ENCODE data around the gene ACTL6B. TPM values are rescaled to one million over a fixed set of nuclear protein-coding genes. Genes with fewer than 3 reads are reported as not detected.
"Not testable (repeated sequence)": the region's sequence is repeated elsewhere in the genome, so short reads cannot be mapped to it uniquely, and the experiment has no call there.

ACTL6B gene
- total RNA-seq (2014; rRNA removed; shearing (Covaris generic); ENCODE audit: low replicate concordance): not detected in 2 replicates

DNA sequence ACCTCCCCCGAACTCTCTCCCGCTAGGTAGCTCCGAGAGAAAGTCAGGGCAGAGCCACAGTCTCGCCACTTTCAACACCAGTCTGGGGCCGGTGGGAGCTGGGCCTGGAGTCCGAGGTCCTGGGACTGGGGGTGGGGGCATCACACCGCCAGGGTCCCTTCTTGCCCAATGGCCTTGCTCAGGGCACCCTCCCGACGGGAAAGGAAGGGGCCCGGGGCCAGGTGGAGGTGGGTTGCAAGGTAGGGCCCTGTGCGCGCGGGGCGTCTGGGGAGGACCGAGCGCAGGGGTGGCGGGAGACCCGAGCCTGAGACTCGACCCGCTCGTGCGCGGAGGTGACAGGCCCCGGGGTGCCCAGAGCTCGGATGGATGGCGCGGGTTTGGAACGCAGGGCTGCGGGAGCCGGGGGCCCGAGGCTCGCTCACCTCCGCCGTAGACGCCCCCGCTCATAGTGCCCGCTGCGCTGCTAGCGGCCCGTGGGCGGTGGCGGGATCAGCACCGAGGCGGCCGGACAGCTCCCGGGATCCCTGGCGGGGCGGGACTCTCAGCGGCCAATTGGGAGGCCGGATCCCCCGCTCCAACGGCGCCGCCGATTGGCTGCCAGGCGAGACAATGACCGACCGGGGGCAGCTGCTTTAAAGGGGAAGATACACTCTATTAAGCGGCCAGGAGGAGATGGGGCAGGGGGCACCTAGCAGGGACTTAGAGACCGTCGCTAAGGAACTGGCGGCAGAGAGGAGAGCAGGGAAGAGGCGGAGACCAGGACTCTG is at the start of gene ACTL6B:
Gene ACTL6B (minus strand): TSS at position 541 of the 767 bp plus-strand sequence. CDS start 94 bp downstream, at position 447.
- DNase-seq: no peak
- H3K4me1 ChIP-seq (ENCODE audit: low read length): no peaks in the 10 kb centered on the region

DNA sequence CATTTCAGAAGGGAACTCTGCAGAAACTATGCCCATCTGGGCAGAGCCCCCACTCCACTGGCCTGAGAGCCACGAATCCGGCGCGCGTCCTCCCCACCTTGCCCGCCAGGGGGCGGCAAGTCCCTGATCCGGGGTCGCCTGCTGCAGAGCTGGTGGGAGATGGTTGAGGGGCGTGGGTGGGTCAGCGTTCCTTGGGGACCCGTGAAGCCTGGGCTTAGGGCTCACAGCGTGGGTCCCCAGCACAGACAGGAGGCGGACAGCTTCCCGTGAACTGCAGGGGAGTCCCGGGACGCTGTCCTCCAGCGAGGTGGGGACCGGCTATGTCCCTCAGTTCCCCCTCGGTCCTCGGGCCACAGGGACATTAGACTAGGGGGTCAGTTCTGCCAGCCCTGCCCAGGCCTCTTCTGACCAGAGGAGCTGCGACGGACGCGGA is 49.1 kb upstream of the ACTL6B start:
- no peaks in the 10 kb centered on the region for H3K9me2 ChIP-seq (replicated peaks; ENCODE audit: insufficient read depth, low read length)
- peaks cover 9% of the 10 kb centered on the region; the same call in 1 of the 2 replicates for H4K20me1 ChIP-seq (ENCODE audit: insufficient read depth, low read depth, low read length)
- H3K4me1 ChIP-seq (ENCODE audit: low read length): peaks cover 20% of the 10 kb centered on the region
- no peaks in the 10 kb centered on the region for H3K27me3 ChIP-seq (ENCODE audit: low read length)
- peak; percentile 91 for DNase-seq
- H2AFZ ChIP-seq (ENCODE audit: low read length): peak overlapping the region; percentile 72
- H3K9ac ChIP-seq (ENCODE audit: low read length): peak overlapping the region; percentile 100
- no peaks in the 10 kb centered on the region for H3K9me3 ChIP-seq (ENCODE audit: low read length)
- H3K4me3 ChIP-seq (ENCODE audit: low read length): peak overlapping the region; percentile 100
- peak overlapping the region; percentile 72 for H3K27ac ChIP-seq (ENCODE audit: low read length)
- H3K36me3 ChIP-seq (ENCODE audit: insufficient read depth, low read length): peaks cover 7% of the 10 kb centered on the region; the same call in 1 of the 2 replicates
- H3K79me2 ChIP-seq (ENCODE audit: low read length): peaks cover 22% of the 10 kb centered on the region
- peak overlapping the region; percentile 95 for H3K4me2 ChIP-seq (ENCODE audit: low read depth, low read length, poor library complexity, severe bottlenecking)

More for the DNA sequence above, at the start of gene ACTL6B:
- no peaks in the 10 kb centered on the region for H4K20me1 ChIP-seq (ENCODE audit: insufficient read depth, low read depth, low read length)
- H3K4me2 ChIP-seq (ENCODE audit: low read depth, low read length, poor library complexity, severe bottlenecking): no peak within 1 kb of the TSS
- H2AFZ ChIP-seq (ENCODE audit: low read length): no peak within 1 kb of the TSS
- H3K9me3 ChIP-seq (ENCODE audit: low read length): no peaks in the 10 kb centered on the region
- H3K4me3 ChIP-seq (ENCODE audit: low read length): no peak within 1 kb of the TSS
- H3K27me3 ChIP-seq (ENCODE audit: low read length): no peaks in the 10 kb centered on the region
- no peaks in the 10 kb centered on the region for H3K9me2 ChIP-seq (replicated peaks; ENCODE audit: insufficient read depth, low read length)
- H3K27ac ChIP-seq (ENCODE audit: low read length): no peak within 1 kb of the TSS
- no peak within 1 kb of the TSS for H3K9ac ChIP-seq (ENCODE audit: low read length)
- H3K79me2 ChIP-seq (ENCODE audit: low read length): no peaks in the 10 kb centered on the region
- H3K36me3 ChIP-seq (ENCODE audit: insufficient read depth, low read length): no peaks in the 10 kb centered on the region

DNA sequence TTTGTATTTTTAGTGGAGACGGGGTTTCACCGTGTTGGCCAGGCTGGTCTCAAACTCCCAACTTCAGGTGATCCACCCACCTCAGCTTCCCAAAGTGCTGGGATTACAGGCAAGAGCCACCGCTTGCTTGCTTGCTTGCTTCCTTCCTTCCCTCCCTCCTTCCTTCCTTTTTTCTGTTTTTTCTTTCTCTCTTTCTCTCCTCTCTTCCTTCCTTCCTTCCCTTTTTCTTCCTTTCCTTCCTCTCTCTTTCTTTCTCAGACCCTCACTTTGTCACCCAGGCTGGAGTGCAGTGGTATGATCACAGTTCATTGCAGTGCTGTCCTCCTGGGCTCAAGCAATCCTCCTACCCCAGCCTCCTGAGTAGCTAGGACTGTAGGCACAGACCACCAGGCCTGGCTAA is 44.8 kb upstream of the ACTL6B start:
- not testable (repeated sequence) for H3K4me3 ChIP-seq (ENCODE audit: low read length); H2AFZ ChIP-seq (ENCODE audit: low read length); H3K9ac ChIP-seq (ENCODE audit: low read length); H3K36me3 ChIP-seq (ENCODE audit: insufficient read depth, low read length); H3K4me1 ChIP-seq (ENCODE audit: low read length); H3K9me2 ChIP-seq (replicated peaks; ENCODE audit: insufficient read depth, low read length); H3K4me2 ChIP-seq (ENCODE audit: low read depth, low read length, poor library complexity, severe bottlenecking); H4K20me1 ChIP-seq (ENCODE audit: insufficient read depth, low read depth, low read length); H3K27ac ChIP-seq (ENCODE audit: low read length); DNase-seq; H3K9me3 ChIP-seq (ENCODE audit: low read length); H3K27me3 ChIP-seq (ENCODE audit: low read length); H3K79me2 ChIP-seq (ENCODE audit: low read length)

DNA sequence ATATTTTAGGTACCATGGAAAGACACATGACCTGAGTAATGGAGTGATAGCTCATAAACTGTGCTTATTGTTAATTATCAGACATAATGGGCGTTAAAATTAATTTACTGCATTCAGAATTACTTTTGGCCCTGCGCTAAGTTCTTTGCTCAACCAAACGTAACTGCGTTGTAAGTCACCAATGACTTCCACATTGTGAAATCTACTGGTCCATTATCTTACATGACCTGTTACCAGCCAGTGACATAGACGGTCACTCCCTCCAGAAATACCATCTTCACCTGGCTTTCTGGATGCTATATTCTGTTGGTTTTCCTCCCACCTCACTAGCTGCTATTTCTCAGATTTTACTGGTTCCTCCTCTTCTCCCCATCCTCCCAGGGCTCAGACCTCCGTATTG is 42.8 kb upstream of the ACTL6B start:
- H4K20me1 ChIP-seq (ENCODE audit: insufficient read depth, low read depth, low read length): no peaks in the 10 kb centered on the region
- no peak overlapping the region for H3K9ac ChIP-seq (ENCODE audit: low read length)
- H2AFZ ChIP-seq (ENCODE audit: low read length): no peak overlapping the region
- no peaks in the 10 kb centered on the region for H3K9me3 ChIP-seq (ENCODE audit: low read length)
- no peak for DNase-seq
- H3K27ac ChIP-seq (ENCODE audit: low read length): no peak overlapping the region
- peaks cover 16% of the 10 kb centered on the region for H3K4me1 ChIP-seq (ENCODE audit: low read length)
- no peaks in the 10 kb centered on the region for H3K9me2 ChIP-seq (replicated peaks; ENCODE audit: insufficient read depth, low read length)
- no peak overlapping the region for H3K4me2 ChIP-seq (ENCODE audit: low read depth, low read length, poor library complexity, severe bottlenecking)
- H3K27me3 ChIP-seq (ENCODE audit: low read length): no peaks in the 10 kb centered on the region
- H3K79me2 ChIP-seq (ENCODE audit: low read length): no peaks in the 10 kb centered on the region
- no peak overlapping the region for H3K4me3 ChIP-seq (ENCODE audit: low read length)
- no peaks in the 10 kb centered on the region for H3K36me3 ChIP-seq (ENCODE audit: insufficient read depth, low read length)

DNA sequence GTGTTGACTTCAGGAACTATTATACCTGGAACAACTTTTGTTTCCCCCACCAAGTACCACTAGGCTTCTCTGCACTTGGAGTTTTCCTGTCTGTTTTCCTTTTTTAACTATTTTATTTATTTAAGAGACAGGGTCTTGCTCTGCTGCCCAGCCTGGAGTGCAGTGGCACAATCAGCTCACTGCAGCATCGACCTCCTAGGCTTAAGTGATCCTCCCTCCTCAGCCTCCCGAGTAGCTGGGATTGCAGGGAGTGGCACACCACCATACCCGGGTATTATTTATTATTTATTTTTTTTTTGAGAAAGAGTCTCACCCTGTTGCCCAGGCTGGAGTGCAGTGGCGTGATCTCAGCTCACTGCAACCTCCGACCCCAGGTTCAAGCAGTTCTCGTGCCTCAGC is 39.9 kb upstream of the ACTL6B start:
- Histone ChIP-seq H3K36me3 (ENCODE audit: insufficient read depth, low read length) (peaks cover 2% of the 10 kb centered on the region; the same call in 1 of the 2 replicates), H3K27me3 (ENCODE audit: low read length) (no peaks in the 10 kb centered on the region), H3K4me2 (ENCODE audit: low read depth, low read length, poor library complexity, severe bottlenecking) (no peak overlapping the region), H3K27ac (ENCODE audit: low read length) (no peak overlapping the region), H3K4me1 (ENCODE audit: low read length) (peaks cover 34% of the 10 kb centered on the region), H3K9ac (ENCODE audit: low read length) (no peak overlapping the region), H3K79me2 (ENCODE audit: low read length) (peaks cover 25% of the 10 kb centered on the region), H4K20me1 (ENCODE audit: insufficient read depth, low read depth, low read length) (peaks cover 14% of the 10 kb centered on the region), H2AFZ (ENCODE audit: low read length) (no peak overlapping the region), H3K9me2 (replicated peaks; ENCODE audit: insufficient read depth, low read length) (no peaks in the 10 kb centered on the region), H3K9me3 (ENCODE audit: low read length) (no peaks in the 10 kb centered on the region), H3K4me3 (ENCODE audit: low read length) (no peak overlapping the region)
- no peak for DNase-seq

DNA sequence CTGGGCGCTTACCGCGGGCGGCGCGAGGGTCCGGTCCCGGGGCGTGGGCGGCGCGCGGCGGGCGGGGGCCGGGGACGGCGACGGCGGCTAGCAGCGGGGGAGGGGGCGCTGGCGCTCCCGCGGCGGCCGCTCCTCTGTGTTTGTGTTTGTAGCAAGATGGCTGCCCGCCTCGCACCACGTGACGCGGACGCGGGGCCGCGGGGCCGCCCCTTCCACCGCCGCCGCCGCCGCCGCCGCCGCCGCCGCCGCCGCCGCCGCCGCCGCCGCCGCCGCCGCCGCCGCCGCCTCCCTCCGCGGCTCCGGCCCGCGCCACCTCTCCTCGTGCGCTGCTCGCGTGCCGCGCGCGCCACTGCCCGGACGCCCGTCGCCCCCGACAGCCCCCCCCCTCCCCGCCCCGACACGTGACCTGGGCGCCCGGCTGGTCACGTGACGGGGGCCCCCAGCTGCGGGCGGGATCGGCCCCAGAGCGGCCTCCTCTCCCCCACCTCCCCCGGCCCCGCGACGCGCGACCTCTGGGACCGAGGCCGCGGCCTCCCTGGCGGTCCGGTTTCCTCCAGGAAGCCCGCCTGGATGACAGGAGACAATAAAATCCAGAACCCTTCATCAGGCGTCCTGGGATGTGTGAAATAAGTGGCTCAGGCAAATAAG is 38.0 kb upstream of the ACTL6B start, which contains the start of gene GIGYF1:
Gene GIGYF1 (minus strand): TSS at position 153 of the 648 bp plus-strand sequence. CDS start 6,012 bp downstream, outside the sequence.
- H3K4me2 ChIP-seq (ENCODE audit: low read depth, low read length, poor library complexity, severe bottlenecking): peak within 1 kb of the TSS; percentile 94
- no peaks in the 10 kb centered on the region for H3K9me3 ChIP-seq (ENCODE audit: low read length)
- peak; percentile 85 for DNase-seq
- peak within 1 kb of the TSS; percentile 86 for H3K9ac ChIP-seq (ENCODE audit: low read length)
- H4K20me1 ChIP-seq (ENCODE audit: insufficient read depth, low read depth, low read length): peaks cover 27% of the 10 kb centered on the region
- peaks cover 4% of the 10 kb centered on the region; the same call in 1 of the 2 replicates for H3K36me3 ChIP-seq (ENCODE audit: insufficient read depth, low read length)
- 0 out of 2 replicates have a peak within 1 kb of the TSS, but pooled peaks have one; percentile 1 for H3K27ac ChIP-seq (ENCODE audit: low read length)
- H3K9me2 ChIP-seq (replicated peaks; ENCODE audit: insufficient read depth, low read length): no peaks in the 10 kb centered on the region
- peak within 1 kb of the TSS; percentile 94 for H3K4me3 ChIP-seq (ENCODE audit: low read length)
- H3K4me1 ChIP-seq (ENCODE audit: low read length): peaks cover 38% of the 10 kb centered on the region
- H2AFZ ChIP-seq (ENCODE audit: low read length): peak within 1 kb of the TSS; percentile 81; the same call in 1 of the 2 replicates
- no peaks in the 10 kb centered on the region for H3K27me3 ChIP-seq (ENCODE audit: low read length)
- H3K79me2 ChIP-seq (ENCODE audit: low read length): peaks cover 44% of the 10 kb centered on the region

DNA sequence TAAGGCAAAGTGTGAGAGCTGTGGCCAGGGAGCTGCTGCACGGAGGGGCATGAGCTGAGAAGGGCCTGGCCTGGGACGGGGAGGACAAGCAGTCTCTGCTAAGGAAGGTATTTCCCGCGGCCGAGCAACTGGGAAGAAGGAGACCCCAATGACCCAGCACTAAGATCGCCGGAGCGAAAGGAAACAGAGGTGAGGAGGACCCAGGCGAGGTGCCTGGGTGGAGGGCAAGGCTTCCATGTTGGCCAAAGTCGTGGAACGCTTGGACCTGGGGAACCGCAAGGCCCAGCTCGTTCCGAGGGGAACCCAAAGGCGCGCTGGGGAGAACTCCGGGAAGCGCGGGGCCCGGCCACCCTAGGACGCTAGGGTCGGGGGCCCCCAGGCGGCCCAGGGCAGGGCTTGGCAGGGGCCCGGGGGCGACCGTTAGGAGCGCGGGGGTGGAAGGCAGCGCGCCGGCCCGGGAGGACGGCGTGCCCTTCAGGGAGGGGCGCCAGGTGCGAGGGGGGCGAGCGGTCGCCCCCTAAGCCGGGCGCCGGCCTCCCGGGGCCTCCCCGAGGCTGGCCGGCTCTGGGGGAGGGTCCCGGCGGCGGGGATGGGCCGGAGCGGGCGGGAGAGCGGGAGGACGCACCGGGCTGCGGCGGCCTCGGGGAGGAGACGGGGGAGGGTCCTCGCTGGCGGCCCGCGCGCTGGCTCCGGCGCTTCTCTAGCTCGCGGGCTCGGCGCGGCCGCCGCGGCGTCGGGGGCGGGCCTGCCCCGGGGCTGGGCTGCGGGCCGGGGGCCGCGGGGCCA is 37.3 kb upstream of the ACTL6B start:
- DNase-seq: peak; percentile 56
- Histone ChIP-seq H3K4me1 (ENCODE audit: low read length) (peaks cover 38% of the 10 kb centered on the region), H3K79me2 (ENCODE audit: low read length) (peaks cover 51% of the 10 kb centered on the region), H3K9ac (ENCODE audit: low read length) (peak overlapping the region; percentile 86), H3K27ac (ENCODE audit: low read length) (0 out of 2 replicates have a peak overlapping the region, but pooled peaks have one; percentile 1), H3K36me3 (ENCODE audit: insufficient read depth, low read length) (peaks cover 7% of the 10 kb centered on the region), H3K9me2 (replicated peaks; ENCODE audit: insufficient read depth, low read length) (no peaks in the 10 kb centered on the region), H2AFZ (ENCODE audit: low read length) (no peak overlapping the region), H3K9me3 (ENCODE audit: low read length) (no peaks in the 10 kb centered on the region), H3K27me3 (ENCODE audit: low read length) (no peaks in the 10 kb centered on the region), H4K20me1 (ENCODE audit: insufficient read depth, low read depth, low read length) (peaks cover 34% of the 10 kb centered on the region), H3K4me3 (ENCODE audit: low read length) (peak overlapping the region; percentile 94), H3K4me2 (ENCODE audit: low read depth, low read length, poor library complexity, severe bottlenecking) (peak overlapping the region; percentile 94)

Data from Karpas-422 (cell line).